ENCODE results near the gene ZNF26. TPM values are rescaled to one million over a fixed set of nuclear protein-coding genes. Genes with fewer than 3 reads are reported as not detected.

Gene ZNF26
- total RNA-seq, 1 experiment from 2014 or later: 22.1 TPM

GRCh38 chr12:133057446-133057845 lies 71.3 kb downstream of the ZNF26 start:
- Histone ChIP-seq H3K27ac (ENCODE audit: low read length) (no peak overlapping the region), H3K9me3 (ENCODE audit: control insufficient read depth, insufficient read depth, low read depth, low read length) (peaks cover 95% of the 10 kb centered on the region), H3K4me3 (ENCODE audit: low read depth in 2 of 2, low read length in 2 of 2) (no peak overlapping the region), H3K36me3 (ENCODE audit: control insufficient read depth, insufficient read depth, low read length) (peaks cover 10% of the 10 kb centered on the region; the same call in 1 of the 2 replicates), H3K4me1 (ENCODE audit: control insufficient read depth, insufficient read depth, low read length) (no peaks in the 10 kb centered on the region), H3K27me3 (ENCODE audit: control insufficient read depth, insufficient read depth, low read length) (no peaks in the 10 kb centered on the region)
- TF ChIP-seq POLR2AphosphoS5 (IDR thresholded peaks at IDR 0.05; ENCODE audit: low read depth, low read length) (no peak), SIN3A (IDR thresholded peaks at IDR 0.05; ENCODE audit: borderline replicate concordance, insufficient read depth, low read depth, low read length) (no peak), TCF7L2 (IDR thresholded peaks at IDR 0.05; ENCODE audit: low read depth, low read length) (no peak), REST (IDR thresholded peaks at IDR 0.05; ENCODE audit: insufficient read depth in 1 of 2, low read depth in 2 of 2, low read length in 1 of 2) (no peak), CTCF (IDR thresholded peaks at IDR 0.05) (no peak)
- DNase-seq (ENCODE audit: low read depth, low spot score) (no peak), ATAC-seq (no peak)
- in situ Hi-C loops (cut with HindIII; ENCODE audit: low pct_unique_long_range_greater_than_20kb, low sequenced_read_pairs): no loop called here
- ChIA-PET POLR2A (no interaction called here), CTCF (no interaction called here)
- no TSS peak for BruUV-seq (replicated peaks)
- intact Hi-C loops (cut with micrococcal nuclease; ENCODE audit: unreplicated experiment): no loop called here

GRCh38 chr12:133058203-133059113 lies 72.3 kb downstream of the ZNF26 start:
- Histone ChIP-seq H3K9me3 (ENCODE audit: control insufficient read depth, insufficient read depth, low read depth, low read length) (peaks cover 95% of the 10 kb centered on the region), H3K27ac (ENCODE audit: low read length) (no peak overlapping the region), H3K4me1 (ENCODE audit: control insufficient read depth, insufficient read depth, low read length) (no peaks in the 10 kb centered on the region), H3K36me3 (ENCODE audit: control insufficient read depth, insufficient read depth, low read length) (peaks cover 2% of the 10 kb centered on the region; the same call in 1 of the 2 replicates), H3K4me3 (ENCODE audit: low read depth in 2 of 2, low read length in 2 of 2) (no peak overlapping the region), H3K27me3 (ENCODE audit: control insufficient read depth, insufficient read depth, low read length) (no peaks in the 10 kb centered on the region)
- intact Hi-C loops (cut with micrococcal nuclease; ENCODE audit: unreplicated experiment): no loop called here
- in situ Hi-C loops (cut with HindIII; ENCODE audit: low pct_unique_long_range_greater_than_20kb, low sequenced_read_pairs): no loop called here
- ATAC-seq (no peak), DNase-seq (ENCODE audit: low read depth, low spot score) (no peak)
- BruUV-seq (replicated peaks): no TSS peak
- CTCF ChIA-PET: no interaction called here
- POLR2A ChIA-PET: no interaction called here
- TF ChIP-seq POLR2AphosphoS5 (IDR thresholded peaks at IDR 0.05; ENCODE audit: low read depth, low read length) (0 out of 2 replicates have a peak, but pooled peaks have one; percentile 39), TCF7L2 (IDR thresholded peaks at IDR 0.05; ENCODE audit: low read depth, low read length) (no peak)

GRCh38 chr12:133061954-133062353 lies 75.8 kb downstream of the ZNF26 start:
- POLR2A ChIA-PET: no interaction called here
- in situ Hi-C loops (cut with HindIII; ENCODE audit: low pct_unique_long_range_greater_than_20kb, low sequenced_read_pairs) (no loop called here), intact Hi-C loops (cut with micrococcal nuclease; ENCODE audit: unreplicated experiment) (no loop called here)
- no peaks in the 10 kb centered on the region for H3K27me3 ChIP-seq (ENCODE audit: control insufficient read depth, insufficient read depth, low read length)
- ATAC-seq: no peak
- H3K36me3 ChIP-seq (ENCODE audit: control insufficient read depth, insufficient read depth, low read length): no peaks in the 10 kb centered on the region
- peaks cover 80% of the 10 kb centered on the region for H3K9me3 ChIP-seq (ENCODE audit: control insufficient read depth, insufficient read depth, low read depth, low read length)
- H3K4me1 ChIP-seq (ENCODE audit: control insufficient read depth, insufficient read depth, low read length): no peaks in the 10 kb centered on the region
- H3K4me3 ChIP-seq (ENCODE audit: low read depth in 2 of 2, low read length in 2 of 2): no peak overlapping the region
- no peak for DNase-seq (ENCODE audit: low read depth, low spot score)
- TF ChIP-seq TCF7L2 (IDR thresholded peaks at IDR 0.05; ENCODE audit: low read depth, low read length): no peak
- no peak for TF ChIP-seq REST (IDR thresholded peaks at IDR 0.05; ENCODE audit: insufficient read depth in 1 of 2, low read depth in 2 of 2, low read length in 1 of 2)
- TF ChIP-seq SIN3A (IDR thresholded peaks at IDR 0.05; ENCODE audit: borderline replicate concordance, insufficient read depth, low read depth, low read length): no peak
- TF ChIP-seq CTCF (IDR thresholded peaks at IDR 0.05): no peak
- TF ChIP-seq POLR2AphosphoS5 (IDR thresholded peaks at IDR 0.05; ENCODE audit: low read depth, low read length): no peak
- BruUV-seq (replicated peaks): no TSS peak
- H3K27ac ChIP-seq (ENCODE audit: low read length): no peak overlapping the region
- CTCF ChIA-PET: no interaction called here
